ENCODE measurements around the gene POLR3K.
"Not testable (repeated sequence)": the region's sequence is repeated elsewhere in the genome, so short reads cannot be mapped to it uniquely, and the experiment has no call there.

DNA sequence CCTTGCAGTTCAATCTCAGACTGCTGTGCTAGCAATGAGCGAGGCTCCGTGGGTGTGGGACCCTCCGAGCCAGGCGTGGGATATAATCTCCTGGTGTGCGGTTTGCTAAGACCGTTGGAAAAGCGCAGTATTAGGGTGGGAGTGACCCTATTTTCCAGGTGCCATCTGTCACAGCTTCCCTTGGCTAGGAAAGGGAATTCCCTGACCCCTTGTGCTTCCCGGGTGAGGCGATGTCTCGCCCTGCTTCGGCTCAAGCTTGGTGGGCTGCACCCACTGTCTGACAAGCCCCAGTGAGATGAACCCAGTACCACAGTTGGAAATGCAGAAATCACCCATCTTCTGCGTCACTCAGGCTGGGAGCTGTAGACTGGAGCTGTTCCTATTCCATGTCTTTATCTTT lies 32.5 kb downstream of the POLR3K start:
- not testable (repeated sequence) for TF ChIP-seq CTCF (IDR thresholded peaks at IDR 0.05; ENCODE audit: borderline replicate concordance, extremely low read depth, low read length, poor library complexity, severe bottlenecking); EZH2 (IDR thresholded peaks at IDR 0.05; ENCODE audit: borderline replicate concordance, low read depth, low read length, severe bottlenecking)
